COR-L47 (cell line): ENCODE data around the gene TUT1.
"Not testable (repeated sequence)": the region's sequence is repeated elsewhere in the genome, so short reads cannot be mapped to it uniquely, and the experiment has no call there.

Source experiments
- DNase-seq: peaks from one replicate; lab custom pipeline; 2025; lab: John Stamatoyannopoulos, UW

TUT1 gene

DNA sequence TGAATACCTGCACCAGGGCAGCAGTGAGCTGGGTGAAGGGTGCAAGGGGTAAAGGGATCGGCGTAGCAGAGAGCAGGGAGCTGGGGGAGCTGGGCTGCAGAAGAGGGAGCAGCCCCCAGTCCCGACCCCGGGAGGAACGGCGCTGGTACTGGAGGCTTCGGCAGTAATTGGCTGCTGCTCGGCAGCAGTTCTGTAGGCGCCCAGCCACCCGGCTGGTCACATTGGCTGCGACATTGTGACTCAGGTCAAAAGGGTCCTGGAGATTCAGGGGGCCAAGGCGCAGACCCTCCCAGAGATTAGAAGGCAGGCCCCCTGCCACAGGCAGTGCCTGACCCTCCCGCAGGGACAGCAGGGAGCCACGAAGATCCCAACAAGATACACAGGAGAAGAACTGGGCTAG lies 15.5 kb downstream of the TUT1 start:
- no peak for DNase-seq

DNA sequence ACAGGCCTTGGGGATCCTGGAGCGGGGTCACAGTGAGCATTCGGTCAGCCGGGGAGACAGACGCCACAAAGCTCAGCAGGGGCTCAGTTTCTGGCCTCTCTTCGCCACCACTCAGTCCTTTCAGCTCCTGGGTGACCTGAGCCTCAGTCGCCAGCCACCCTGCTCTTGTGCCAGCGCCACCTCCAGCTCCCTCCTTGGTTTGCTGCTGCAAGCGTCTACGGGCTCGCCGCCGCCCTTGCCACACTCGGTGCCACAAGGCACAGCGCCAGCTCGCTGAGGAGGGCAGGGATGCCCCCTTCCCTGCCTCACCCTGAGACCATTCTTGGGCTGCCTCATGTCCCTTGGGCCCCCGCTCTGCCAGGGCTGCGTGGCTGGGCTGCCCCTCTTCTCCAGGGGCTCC lies 16.2 kb downstream of the TUT1 start:
- no peak for DNase-seq

DNA sequence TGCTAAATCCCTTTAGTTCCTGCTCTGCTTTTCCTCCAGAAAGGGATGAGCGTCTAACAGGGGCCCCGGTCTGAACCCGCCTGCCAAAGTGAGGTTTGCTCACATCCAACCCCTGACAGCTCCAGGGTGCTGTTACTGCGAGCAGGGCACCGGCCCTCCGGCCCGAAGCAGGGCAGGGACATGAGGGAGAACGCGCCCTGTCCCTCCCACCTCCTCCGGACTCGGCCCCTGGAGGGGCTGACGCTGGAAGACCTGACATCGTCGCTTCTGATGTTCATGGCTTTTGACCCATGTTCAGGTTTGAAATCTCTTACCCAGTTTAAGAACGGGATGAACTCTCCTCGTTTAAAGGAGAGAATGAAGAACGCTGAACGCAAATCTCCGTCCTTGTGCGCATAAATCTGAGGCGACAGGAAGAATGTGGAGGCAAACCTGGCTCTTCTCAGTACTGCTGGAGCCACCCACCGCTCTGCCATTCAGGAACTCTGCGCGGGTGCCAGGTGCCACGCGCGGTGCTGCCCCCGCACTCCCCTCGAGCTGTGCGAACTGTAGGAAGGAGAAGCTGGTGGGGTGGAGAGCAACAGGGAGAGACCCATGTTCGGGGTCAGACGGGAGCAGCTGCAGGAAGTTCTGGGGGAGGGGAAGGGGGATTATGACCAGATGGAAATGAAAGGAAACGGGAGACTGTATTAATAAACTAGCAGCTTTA lies 16.8 kb downstream of the TUT1 start:
- no peak for DNase-seq

DNA sequence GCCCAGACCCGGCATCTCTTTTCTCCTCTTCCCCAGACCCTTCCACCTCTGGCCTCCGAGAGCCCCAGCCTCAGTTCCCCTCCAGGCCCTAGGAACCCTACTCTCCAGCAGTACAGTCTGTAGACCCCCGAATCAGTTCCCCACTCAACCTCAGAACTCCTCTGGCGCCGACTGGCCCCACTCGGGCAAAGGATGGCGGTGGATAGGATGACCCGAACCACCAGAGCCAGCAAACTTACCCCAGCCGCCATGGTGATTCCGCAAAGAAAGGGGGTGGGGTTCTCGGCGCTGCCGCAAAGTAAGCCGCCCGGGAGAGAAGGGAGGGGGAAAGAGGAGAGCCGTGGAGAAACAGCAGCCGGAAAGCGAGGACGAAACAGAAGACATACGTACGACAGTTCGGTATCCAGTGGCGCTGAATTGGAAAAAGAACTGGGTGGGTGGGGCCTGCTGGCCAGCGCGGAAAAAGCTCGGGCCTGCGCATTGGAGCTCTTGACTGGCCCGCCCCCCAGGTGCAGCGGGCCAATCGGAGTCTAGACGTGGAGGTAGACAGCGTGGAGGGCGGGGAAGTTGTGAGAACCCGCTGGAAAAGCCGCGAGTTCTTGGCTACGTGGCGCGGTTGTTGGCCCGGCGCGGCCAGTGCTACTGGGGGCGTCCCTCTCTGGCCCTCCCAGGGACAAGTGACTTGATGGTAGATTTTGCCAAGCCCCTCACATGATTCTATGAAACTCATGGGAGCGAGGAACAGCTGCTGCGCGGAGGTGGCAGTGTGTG lies 17.5 kb downstream of the TUT1 start, which contains the start of gene EEF1G:
Gene EEF1G, minus strand, starts transcription at position 300 of the 771 bp plus-strand sequence. Its CDS starts 49 bp downstream, at position 251.
- peak; percentile 99 for DNase-seq

DNA sequence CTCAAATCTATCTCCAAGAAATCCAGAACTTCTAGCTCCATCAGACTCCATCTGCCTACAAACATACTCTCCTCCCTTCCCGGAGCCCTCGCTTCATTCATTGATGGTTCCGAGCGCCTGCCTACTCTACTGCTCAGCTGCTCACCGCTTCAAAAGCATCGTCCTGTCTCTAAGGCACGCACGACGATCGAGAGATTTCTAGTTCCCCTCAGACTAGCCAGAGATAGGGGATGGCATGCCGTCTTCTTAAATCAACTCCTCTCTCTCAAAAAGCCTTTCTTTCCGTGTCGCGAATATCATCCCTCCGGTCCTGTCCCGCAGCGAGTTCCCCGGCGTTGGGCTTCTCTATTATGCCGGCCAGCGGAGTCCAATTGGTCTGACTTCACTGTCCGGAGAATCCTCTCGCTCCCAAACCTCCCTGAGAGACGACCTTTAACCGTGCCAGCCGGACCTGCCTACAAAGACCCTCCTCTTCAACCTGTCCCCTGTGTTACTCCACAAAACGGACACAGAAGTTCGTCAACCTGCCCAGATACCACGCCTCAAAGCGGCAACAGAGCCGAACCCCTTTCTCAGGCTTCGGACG lies 18.2 kb downstream of the TUT1 start:
- DNase-seq = no peak

DNA sequence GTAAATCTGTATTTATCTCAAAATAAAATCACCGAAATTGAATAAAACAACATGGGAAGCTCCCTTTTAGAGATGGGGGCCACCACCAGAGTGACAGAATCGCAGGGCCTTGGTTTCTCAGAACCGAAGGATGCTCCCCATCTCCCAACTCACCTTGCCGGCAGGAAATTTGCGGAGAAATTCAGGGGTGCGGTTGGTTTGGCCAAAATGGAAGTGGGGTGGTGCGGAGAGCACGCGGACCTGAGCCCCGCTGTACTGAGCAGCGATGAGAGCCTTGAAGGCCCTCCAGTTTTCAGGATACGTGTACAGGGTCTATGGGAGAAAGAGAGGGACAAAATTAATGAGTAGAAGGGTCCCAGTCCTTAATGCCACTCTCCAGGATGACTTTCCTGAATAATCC lies 18.9 kb downstream of the TUT1 start:
- DNase-seq = no peak

DNA sequence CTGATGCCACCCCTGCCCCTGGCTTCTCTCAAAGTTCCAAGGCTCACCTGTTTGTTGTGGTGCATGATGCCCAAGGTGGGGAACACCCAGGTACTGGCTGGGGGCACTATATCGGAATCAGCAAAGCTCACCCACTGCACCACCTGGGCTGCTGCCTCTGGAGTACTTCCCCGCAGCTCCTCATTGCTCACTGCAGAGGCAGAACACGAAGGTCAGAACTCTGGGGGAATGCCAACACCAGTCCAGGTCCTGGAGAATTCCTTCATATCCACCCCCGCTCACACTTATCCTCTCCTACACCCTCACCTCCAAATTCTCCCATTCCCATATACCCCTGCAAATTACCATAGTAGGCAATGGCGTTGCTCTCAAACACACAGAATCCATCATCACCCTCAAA lies 19.8 kb downstream of the TUT1 start:
- DNase-seq = not testable (repeated sequence)

DNA sequence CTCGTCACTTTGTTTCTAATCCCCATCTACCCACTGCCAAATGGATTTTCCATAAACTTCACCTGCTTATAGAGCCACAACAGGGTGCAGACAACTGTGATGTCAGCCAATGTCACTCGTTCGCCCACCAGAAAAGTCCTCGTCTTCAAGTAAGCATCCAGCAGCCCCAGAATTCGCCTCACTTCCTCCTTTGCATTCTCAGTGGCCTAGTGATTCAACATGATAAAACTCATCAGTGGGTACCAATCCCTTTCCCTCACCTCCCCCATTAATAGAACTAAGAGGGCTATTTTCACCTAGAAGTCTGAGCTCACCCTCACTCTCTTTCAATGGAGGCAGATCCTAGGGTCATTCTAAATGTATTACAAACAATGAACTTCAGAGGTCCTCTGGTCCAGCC lies 20.4 kb downstream of the TUT1 start:
- DNase-seq = not testable (repeated sequence)

DNA sequence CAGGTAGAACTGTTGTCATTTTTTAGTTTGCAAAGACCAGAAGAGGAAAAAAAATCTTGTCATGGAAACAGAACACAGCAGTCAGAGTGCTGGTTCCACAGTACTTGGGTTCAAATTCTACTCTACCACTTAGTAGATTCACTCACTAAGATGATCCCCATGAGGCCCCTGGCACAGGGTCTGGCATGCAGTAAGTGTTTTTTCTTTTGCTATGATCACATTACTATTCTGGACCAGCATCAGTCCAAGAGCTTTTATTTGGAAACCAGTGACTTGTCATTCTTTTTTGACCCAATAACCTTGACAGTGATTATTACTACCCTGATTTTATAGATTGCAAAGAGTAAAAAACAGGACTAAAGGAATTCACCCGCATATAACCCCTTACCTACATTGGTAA lies 21.7 kb downstream of the TUT1 start:
- no peak for DNase-seq

DNA sequence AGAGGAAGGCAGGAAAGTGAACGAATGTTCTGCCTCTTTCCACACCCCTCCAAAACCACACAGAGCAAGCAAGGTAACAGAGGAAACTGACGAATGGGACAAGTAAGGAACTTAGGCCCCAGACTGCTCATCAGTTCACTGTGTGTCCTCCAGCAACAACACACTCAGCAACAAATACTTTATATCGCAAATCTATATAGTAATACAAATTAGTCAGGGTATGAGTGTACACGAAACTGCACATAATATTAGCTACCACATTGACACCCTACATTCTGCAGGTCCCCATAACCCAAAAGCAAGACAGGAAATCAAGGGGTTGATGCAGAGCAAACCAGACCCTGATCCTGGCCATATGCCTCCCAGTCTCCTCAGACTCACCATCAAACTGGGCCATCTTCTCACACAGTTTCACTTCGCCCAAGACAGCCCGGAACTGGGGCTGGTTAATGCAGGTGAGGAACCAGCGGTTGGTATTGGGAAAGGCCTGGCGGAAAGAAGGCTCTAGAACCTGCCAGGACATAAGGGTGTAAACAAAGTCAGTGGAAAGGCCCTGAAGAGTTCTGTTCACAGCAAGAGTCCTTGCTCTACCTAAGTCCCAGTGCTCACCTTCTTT lies 24.2 kb downstream of the TUT1 start:
- DNase-seq = no peak

DNA sequence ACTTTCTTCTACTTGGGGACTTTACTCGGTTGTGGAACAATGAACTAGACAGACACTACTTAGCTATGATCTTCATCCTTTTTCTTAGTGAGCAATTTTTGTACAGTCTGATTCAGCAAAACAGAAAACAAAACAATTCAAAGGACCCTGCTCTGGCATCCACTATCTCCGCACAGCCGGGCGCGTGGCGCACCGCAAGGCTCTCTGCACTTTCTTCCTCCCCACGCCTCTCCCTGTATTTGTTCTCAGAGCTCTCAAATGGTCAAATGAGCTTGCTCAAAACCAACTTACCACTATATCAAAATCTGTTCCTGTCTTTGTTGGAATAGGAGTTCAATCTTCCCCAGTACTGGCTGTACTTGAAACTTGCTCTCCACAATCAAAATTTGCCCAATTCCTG lies 25.1 kb downstream of the TUT1 start:
- DNase-seq = no peak

DNA sequence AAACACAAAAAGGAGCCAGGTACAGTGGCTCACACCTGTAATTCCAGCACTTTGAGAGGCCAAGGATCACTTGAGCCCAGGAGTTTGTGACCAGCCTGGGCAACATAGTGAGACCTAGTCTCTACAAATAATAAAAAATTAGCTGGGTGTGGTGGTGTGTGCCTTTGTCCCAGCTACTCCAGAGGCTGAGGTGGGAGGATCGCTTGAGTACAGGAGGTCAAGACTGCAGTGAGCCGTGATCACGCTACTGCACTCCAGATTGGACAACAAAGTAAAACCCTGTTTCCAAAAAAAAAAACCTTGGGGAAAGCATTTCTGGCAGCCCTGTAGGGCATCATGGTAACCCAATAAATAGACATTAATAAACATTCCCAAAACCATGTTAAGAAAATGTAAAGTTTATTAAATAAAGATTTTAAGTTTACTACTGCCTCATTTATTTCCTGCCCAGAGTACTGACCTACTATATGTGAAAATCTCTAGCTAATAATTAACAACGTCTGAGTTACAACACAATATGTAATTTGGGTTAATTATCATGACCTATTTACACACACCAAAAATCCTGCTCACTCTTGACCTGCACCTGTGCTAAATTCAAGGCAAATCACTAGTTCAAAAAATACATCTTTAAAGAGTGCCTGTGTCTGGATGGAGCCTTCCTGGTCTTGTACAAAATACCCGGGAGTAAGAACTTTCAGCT lies 26.1 kb downstream of the TUT1 start:
- DNase-seq = no peak

DNA sequence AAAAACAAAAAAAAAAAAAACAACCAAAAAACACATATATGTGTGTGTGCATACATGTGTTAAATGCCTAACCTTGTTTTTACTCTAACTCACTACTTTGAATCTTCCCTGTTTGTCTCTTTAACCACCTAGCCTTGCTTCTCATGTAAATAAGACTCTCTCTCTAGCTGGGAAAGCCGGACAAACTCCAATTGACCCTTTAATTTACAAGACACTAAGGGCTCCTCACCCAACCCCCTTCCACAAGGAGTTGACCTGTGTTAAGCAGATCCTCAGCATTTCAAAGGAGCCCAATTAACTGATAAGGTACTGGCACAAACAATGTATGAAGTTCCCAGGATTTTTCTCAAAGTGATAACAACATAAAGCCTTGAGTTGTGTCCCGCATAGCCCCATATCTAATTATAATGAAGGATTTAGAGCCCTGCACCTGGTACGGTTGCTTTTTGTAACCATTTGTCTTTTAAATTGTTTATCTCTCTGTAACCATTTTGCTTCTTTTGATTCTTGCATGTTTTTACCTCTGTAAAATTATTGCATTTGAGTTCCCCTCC lies 29.6 kb downstream of the TUT1 start:
- not testable (repeated sequence) for DNase-seq

DNA sequence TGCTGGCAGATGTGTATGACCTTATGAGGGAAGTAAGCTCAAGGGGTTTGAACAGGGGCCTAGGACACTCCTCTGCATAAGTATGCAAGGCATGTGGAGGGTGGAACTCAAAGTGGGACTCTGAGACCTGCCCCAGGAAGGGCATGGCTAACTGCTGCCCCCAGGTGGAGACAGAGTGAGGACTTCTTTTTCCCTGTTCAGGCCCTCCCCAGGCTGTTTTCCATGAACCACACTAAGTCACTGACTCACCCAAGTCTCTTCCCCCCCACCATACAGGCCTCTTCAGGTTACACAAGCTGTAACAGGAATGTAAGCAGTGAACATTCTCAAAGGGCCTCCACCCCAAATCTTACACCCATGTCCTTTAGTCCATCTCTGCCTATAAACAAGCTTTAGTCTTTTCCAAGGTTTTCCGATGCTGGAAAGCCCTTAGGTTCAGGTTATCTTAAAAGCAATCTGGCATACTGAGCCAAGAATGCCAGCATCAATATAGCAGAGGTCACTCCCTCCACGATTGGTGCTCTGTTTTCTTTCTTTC lies 30.7 kb downstream of the TUT1 start:
- DNase-seq = no peak

DNA sequence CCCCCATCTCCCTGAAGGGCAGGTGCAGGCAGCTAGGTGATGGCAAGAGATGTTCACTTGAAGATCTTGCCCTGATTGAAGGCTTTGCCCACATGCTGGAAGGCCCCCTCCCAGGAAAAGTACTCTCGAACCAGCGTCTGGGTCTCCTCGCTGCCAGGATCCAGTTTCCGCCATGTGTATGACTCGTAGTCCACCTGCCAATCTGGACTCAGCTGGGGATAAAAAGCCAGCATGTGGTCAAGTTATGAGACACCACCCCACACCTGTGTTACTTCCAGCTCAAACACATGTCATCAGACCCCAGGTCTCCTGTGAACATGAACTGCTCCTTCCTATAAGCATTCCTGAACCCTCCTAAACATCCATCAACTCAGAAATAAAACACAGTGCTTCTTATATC lies 31.7 kb downstream of the TUT1 start:
- not testable (repeated sequence) for DNase-seq

DNA sequence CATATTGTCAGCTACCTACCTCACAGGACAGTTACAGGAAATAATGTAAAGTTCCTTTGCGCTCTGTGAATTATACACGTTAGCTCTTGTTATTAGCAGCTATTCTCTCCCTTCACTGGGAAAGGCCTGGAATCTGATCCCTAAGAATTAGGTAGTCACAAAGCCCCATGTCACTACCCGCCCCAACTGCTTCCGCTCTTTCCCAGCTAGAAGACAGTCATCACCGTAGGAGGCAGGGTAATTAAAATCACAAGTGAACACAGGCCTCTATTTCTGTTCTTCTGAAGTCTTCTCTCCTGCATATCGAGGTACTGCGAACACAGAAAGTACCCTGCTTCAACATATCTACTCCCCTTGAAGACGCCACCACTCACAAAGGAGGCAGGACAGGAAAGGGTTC lies 32.1 kb downstream of the TUT1 start:
- DNase-seq = no peak

DNA sequence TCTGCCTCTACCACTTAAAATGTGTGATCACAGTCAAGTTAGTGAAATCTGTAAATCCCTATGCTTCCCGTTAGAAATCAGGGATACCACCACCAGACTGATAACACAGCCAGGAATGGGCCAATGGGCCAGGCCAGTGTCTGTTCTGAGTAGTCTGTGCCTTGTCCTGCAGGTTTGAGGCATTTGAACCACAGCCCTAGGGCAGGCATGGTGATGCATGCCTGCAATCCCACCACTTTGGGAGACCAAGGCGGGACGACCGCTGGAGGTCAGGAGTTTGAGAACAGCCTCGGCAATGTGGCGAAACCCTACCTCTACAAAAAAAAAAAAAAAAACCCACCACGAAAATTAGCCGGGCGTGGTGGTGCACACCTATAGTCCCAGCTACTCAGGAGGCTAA lies 32.7 kb downstream of the TUT1 start:
- no peak for DNase-seq

DNA sequence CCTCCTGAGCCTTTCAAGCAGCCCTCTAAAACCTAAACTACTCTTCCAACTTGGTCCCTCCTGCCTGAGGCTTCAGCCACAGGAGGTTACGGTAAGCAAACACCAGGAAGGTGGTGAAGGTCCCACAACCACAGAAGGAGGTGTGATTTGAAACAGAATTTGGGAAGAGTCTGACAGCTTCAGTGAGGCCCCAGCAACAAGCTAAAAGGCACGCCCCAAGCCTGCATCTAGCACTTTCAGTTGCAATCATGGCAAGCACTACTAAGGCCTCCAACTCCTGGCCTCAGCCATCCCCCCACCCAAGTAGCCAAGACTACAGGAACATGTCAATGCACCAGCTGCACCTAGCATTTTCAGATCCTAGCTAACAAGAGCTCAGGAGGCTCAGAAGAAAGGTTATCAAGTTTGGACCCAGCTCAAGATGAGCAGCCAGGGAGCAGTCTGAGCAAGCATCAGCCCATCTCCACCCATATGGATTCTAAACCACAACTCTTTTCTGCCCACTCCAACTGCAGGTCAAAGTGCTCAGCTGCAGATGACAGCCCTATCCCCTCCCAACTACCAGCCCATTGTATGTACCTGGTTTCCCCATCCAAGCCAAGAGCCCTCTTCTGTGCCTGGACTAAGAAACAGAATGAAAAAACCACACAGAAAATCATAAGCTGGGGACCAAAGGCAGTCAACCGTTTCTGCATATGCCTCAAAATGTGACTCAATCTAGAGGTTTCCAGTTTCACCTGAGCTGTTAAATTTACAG lies 34.3 kb downstream of the TUT1 start:
- DNase-seq = no peak

DNA sequence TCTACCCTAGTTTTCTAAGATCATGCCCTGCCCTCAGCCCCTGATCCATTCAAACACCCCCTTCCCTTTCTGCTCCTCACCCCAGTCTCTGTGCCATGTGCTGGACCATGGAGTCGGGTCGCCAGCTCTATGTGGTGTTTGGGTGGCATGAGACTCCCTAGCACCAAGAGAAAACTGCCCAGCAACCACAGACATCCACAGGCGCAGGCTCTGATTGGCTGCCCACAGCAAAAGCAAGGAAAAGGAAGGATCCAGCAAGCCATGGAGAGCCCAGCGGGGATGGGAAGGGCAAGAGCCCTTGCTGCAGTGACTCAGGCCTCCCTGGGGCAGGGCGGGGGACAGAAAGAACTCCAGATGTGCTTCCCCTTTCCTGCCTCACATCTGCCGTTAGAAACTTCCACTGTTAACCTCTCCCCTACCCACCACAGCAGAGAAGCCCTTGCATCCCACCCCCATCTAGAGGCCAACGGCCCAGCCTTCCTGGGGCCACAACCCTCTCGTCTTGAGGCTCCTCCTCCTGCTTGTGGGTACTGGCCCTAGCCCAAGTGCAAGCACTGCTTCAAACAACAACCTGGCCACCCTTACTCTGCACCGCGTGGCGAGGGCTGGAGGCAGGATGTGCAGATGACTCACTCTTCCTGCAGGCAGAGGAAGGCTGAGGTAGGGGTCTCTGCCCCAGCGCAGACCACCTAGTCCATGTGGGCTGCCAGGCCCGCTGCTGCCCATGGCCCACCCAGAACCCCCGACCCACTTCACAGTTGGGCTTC lies 35.0 kb downstream of the TUT1 start:
- no peak for DNase-seq
